Activated CD4-positive, alpha-beta T cell treated with anti-CD3 and anti-CD28 coated beads for 36 hours (primary cell): ENCODE data around the gene C12orf57. TPM values are rescaled to one million over a fixed set of nuclear protein-coding genes. Genes with fewer than 3 reads are reported as not detected.
A peak's percentile ranks its signal among the peaks of the same experiment; 100 is the strongest.

Source experiments
- ATAC-seq: fragments of 200-7000 bp; cut with Tn5 transposase; one replicate; pipeline ENCODE4 v1.10.0; 2021; ENCODE audit warnings: mild to moderate bottlenecking, moderate library complexity
- CTCF ChIA-PET: fragments of 350-600 bp; sonication (Branson Sonifier 250); formaldehyde crosslinking; loops from one replicate; lab custom pipeline; 2021; ENCODE audit warnings: antibody characterized with exemption; lab: Charles Lee
- POLR2A ChIA-PET: fragments of 350-600 bp; sonication (Branson Sonifier 250); formaldehyde crosslinking; loops from one replicate; lab custom pipeline; 2021; ENCODE audit warnings: antibody characterized with exemption, inconsistent platforms; lab: Charles Lee
- DNase-seq: peaks from one replicate; pipeline ENCODE4 v3.0.0-alpha.2; 2020
- H3K27ac Mint-ChIP-seq: one replicate; pipeline ENCODE4 v1.8.0; 2021; ENCODE audit warnings: mixed read lengths
- H3K27me3 Mint-ChIP-seq: one replicate; pipeline ENCODE4 v1.8.0; 2021; ENCODE audit warnings: mixed read lengths
- H3K36me3 Mint-ChIP-seq: one replicate; pipeline ENCODE4 v1.8.0; 2021; ENCODE audit warnings: low read depth, mixed read lengths
- H3K4me1 Mint-ChIP-seq: one replicate; pipeline ENCODE4 v1.8.0; 2021; ENCODE audit warnings: mixed read lengths
- H3K4me3 Mint-ChIP-seq: one replicate; pipeline ENCODE4 v1.8.0; 2021; ENCODE audit warnings: mild to moderate bottlenecking, moderate library complexity, mixed read lengths
- H3K9me3 Mint-ChIP-seq: one replicate; pipeline ENCODE4 v1.8.0; 2021; ENCODE audit warnings: low read depth, mixed read lengths
- intact Hi-C, 2 experiments: fragments of 100-400 bp; cut with DNase I in 1 of 2; cut with micrococcal nuclease in 1 of 2; formaldehyde crosslinking; loops; one replicate each; pipeline versions ENCODE4 v1.14.2 to v1.15.1; 2022 to 2024; cut with DNase I, micrococcal nuclease
- total RNA-seq, 2 experiments: library from RNA; stranded (reverse); gene quantifications; one replicate each; pipeline ENCODE4 v1.2.3, GENCODE V29; 2021

C12orf57 gene
- total RNA-seq, 2 experiments from 2014 or later: 189 to 208 TPM

DNA sequence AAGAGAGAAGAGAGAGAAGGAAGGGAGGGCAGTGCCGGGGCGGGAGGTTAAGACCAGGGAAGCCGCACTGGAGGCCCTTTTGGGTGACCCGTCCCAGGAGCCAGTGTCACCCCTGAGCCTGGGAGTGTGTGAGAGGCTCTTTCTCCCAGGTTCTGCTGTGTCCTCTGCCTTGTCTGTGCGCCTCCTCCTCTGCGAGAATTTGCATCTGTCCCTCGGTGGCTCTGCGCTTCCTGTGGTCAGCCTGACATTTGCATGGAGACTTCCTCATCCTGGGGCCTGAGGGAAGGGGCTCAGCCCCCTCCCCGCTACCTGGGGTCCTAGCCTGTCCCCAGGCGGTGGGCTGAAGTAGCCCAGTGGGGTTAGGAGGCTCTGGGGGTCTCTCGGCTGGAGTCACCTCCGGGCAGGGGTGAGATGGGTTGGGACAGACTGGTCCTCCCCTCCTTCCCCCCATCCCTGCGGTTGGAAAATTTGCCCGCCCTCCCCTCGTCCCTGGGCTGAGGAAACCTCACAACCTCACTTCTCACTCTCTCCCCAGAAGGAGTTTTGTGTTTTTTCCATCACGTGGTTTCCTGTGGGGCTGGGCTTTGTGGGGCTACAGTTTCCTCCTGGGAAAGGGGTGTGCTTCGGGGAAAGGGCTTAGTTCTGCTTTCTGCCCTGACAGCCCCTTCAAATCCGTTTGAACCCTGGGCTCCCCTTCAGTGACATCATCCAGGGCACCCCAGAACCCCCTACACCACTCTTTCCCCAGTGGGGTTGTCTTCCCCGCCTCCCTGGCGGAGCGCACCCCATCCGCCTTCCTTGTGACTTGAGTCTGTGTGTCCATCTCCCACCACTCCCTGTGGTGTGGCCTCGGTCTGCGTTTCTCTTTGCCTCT lies 9.9 kb downstream of the C12orf57 start:
- POLR2A ChIA-PET: interaction anchor here (0.8 to 2.2 kb wide), 3 partner anchors 10 to 418 kb away, joined by 4 to 19 read pairs (median 9); partner anchors contain the start of genes C12orf57 and RNU7-1
- peaks cover 69% of the 10 kb centered on the region for H3K36me3 Mint-ChIP-seq

DNA sequence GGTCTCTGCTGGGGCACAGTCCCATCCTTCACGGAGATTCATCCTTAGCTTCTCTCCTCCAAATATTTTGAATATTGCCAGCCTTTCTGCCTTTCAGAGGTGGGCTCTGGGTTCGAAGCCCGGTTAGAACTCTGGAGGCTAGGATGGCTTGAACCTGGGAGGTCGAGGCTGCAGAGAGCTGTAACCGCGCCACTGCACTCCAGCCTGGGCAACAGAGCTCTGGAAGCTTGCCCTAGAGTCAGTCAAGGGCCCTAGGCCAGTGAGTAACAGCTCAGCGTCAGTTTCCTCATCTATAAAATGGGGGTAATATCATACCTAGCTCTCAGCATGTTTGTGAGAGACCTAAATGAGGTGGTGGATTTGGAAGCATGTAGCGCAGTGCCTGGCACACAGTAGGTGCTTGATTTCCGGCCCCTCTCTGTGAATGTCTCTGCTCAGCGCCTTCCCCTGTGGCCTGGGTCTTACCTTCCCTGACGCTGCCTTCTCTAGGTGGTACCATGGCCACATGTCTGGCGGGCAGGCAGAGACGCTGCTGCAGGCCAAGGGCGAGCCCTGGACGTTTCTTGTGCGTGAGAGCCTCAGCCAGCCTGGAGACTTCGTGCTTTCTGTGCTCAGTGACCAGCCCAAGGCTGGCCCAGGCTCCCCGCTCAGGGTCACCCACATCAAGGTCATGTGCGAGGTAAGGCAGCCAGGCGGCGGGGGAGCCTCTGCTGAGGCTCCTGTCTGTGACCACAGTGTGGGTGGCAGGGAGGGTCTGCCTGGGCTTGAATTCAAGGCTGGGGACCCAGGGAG lies 10.7 kb downstream of the C12orf57 start:
- DNase-seq: no peak

More for the DNA sequence above, 9.9 kb downstream of the C12orf57 start:
- intact Hi-C loops: loop anchor here (1.0 to 10.0 kb wide), 4 partner anchors 8 to 981 kb away; partner anchors contain the start of genes CHD4 (in 1 of the 2), GAPDH (in 1 of the 2) and SLC2A3 (in 1 of the 2)
- no peaks in the 10 kb centered on the region for H3K9me3 Mint-ChIP-seq
- peak overlapping the region; percentile 97 for H3K27ac Mint-ChIP-seq
- DNase-seq (peak; percentile 87), ATAC-seq (peak; percentile 33)
- H3K4me3 Mint-ChIP-seq: peak overlapping the region; percentile 95
- CTCF ChIA-PET: interaction anchor here (0.8 to 11.3 kb wide), 6 partner anchors 9 to 27 kb away, joined by 3 to 237 read pairs (median 6); no protein-coding TSS in a partner anchor
- peaks cover 70% of the 10 kb centered on the region for H3K4me1 Mint-ChIP-seq
- no peaks in the 10 kb centered on the region for H3K27me3 Mint-ChIP-seq

DNA sequence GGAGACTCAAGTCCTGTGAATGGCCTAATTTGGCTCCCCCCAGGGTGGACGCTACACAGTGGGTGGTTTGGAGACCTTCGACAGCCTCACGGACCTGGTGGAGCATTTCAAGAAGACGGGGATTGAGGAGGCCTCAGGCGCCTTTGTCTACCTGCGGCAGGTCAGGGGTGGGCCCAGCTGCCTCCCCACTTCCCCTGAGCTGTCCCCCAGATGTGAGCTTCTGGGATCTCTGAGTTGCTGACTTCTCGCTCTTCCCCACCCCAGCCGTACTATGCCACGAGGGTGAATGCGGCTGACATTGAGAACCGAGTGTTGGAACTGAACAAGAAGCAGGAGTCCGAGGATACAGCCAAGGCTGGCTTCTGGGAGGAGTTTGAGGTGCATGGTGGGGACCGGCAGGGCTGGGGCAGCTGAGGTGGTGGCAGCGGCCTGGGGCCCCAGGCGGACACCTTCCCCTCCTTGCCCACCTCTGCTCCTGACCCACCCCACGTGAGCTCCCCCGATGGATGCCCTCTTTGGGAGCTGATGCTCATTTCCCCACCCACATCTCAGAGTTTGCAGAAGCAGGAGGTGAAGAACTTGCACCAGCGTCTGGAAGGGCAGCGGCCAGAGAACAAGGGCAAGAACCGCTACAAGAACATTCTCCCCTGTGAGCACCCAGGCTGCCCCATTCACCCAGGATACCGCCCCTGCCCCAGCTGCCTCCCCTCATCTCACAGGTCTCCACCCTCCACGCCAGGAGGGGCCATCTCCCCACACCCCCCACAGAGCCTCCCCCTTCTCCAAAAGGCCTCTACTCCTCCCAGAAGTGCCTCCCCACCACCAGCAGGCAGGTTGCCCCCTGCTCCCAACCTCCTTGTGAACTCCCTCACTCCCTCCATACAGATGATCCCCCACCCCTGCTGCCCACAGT lies 11.5 kb downstream of the C12orf57 start:
- no peak for ATAC-seq
- H3K9me3 Mint-ChIP-seq: no peaks in the 10 kb centered on the region
- H3K27me3 Mint-ChIP-seq: no peaks in the 10 kb centered on the region
- POLR2A ChIA-PET: interaction anchor here (0.6 to 8.1 kb wide), 2 partner anchors 10 to 153 kb away, joined by 3 to 142 read pairs; partner anchors contain the start of genes C12orf57 and RNU7-1
- intact Hi-C loops: loop anchor here in 1 of 2 experiments (10.0 kb wide), 1 partner anchor 979 kb away; the partner anchor contains the start of gene SLC2A3
- peaks cover 86% of the 10 kb centered on the region for H3K36me3 Mint-ChIP-seq
- CTCF ChIA-PET: interaction anchor here (0.6 to 2.2 kb wide), 6 partner anchors 9 to 176 kb away, joined by 3 to 12 read pairs (median 4); partner anchors contain the start of genes C12orf57 and RNU7-1
- peak overlapping the region; percentile 95 for H3K4me3 Mint-ChIP-seq
- peak overlapping the region; percentile 97 for H3K27ac Mint-ChIP-seq
- no peak for DNase-seq
- peaks cover 70% of the 10 kb centered on the region for H3K4me1 Mint-ChIP-seq

More for the DNA sequence above, 10.7 kb downstream of the C12orf57 start:
- ChIA-PET POLR2A (interaction anchor here (0.6 to 8.1 kb wide), 4 partner anchors 9 to 419 kb away, joined by 3 to 142 read pairs (median 6); partner anchors contain the start of genes C12orf57 and RNU7-1), CTCF (interaction anchor here (1.0 to 2.2 kb wide), 3 partner anchors 10 to 17 kb away, joined by 4 to 12 read pairs (median 5); no protein-coding TSS in a partner anchor)
- ATAC-seq: no peak
- H3K36me3 Mint-ChIP-seq: peaks cover 78% of the 10 kb centered on the region
- intact Hi-C loops: loop anchor here (5.0 to 10.0 kb wide), 3 partner anchors 347 to 980 kb away; partner anchors contain the start of genes CHD4 (in 1 of the 2), GAPDH (in 1 of the 2) and SLC2A3 (in 1 of the 2)
- no peaks in the 10 kb centered on the region for H3K27me3 Mint-ChIP-seq
- peak overlapping the region; percentile 95 for H3K4me3 Mint-ChIP-seq
- peaks cover 70% of the 10 kb centered on the region for H3K4me1 Mint-ChIP-seq
- H3K27ac Mint-ChIP-seq: peak overlapping the region; percentile 97
- H3K9me3 Mint-ChIP-seq: no peaks in the 10 kb centered on the region

DNA sequence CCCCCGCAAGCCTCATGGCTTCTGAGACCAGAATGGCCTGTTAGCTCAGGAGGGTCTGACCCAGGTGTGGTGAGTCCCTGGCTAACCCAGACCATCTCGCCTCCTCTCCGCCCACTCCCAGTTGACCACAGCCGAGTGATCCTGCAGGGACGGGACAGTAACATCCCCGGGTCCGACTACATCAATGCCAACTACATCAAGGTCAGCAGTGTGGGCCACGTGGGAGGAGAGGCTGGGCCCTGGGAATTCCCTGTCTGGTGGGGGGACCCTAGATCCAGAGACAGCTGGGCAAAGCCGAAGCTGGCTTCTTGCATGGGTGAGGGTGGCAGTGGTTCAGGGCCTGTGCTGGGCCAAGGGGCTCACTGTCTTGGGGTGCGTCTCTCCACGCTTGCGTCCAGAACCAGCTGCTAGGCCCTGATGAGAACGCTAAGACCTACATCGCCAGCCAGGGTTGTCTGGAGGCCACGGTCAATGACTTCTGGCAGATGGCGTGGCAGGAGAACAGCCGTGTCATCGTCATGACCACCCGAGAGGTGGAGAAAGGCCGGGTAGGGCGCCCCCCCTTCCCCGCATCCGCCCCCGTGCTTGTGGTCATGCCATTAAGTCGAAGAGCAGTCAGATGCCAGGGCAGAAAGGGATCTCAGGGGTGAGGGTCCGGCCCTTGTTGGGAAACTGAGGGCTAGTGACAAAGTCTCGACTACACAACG lies 12.4 kb downstream of the C12orf57 start:
- Mint-ChIP-seq H3K27me3 (no peaks in the 10 kb centered on the region), H3K4me3 (peak overlapping the region; percentile 95), H3K4me1 (peaks cover 71% of the 10 kb centered on the region), H3K36me3 (peaks cover 94% of the 10 kb centered on the region), H3K27ac (peak overlapping the region; percentile 97), H3K9me3 (no peaks in the 10 kb centered on the region)
- CTCF ChIA-PET: interaction anchor here (0.6 to 2.2 kb wide), 11 partner anchors 8 to 177 kb away, joined by 3 to 12 read pairs (median 4); partner anchors contain the start of genes C12orf57 and RNU7-1
- POLR2A ChIA-PET: interaction anchor here (8.1 kb wide), 1 partner anchor 10 kb away, joined by 142 read pairs; the partner anchor contains the start of genes C12orf57 and RNU7-1
- intact Hi-C loops: loop anchor here in 1 of 2 experiments (10.0 kb wide), 1 partner anchor 979 kb away; the partner anchor contains the start of gene SLC2A3
- DNase-seq (peak; percentile 34), ATAC-seq (no peak)

DNA sequence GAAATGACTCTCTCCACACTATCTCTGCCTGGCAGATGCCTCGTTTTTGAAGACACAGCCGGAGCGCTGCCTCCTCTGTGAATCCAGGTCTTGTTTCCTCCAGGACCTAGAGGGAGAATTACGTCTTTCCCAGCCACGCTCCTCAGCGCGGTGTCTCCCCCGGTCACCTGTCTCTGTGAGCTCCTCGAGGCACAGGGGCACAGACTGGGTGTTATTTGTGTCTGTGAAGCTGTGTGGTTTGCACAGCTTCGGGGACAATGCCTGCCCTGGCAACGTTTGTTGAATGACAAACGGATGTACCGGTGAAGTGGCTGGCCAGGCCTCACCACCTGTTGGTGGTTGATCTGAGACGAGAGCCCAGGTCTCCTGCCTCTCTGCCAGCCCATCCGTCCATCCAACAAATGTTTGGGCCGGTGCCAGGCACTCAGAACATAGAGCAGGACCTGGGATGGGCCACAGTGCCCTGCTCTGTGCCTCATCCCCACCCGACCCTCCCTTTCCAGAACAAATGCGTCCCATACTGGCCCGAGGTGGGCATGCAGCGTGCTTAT lies 13.4 kb downstream of the C12orf57 start:
- DNase-seq (peak; percentile 36), ATAC-seq (no peak)
- Mint-ChIP-seq H3K4me3 (peak overlapping the region; percentile 95), H3K36me3 (peaks cover 94% of the 10 kb centered on the region), H3K27ac (peak overlapping the region; percentile 99), H3K4me1 (peaks cover 81% of the 10 kb centered on the region), H3K27me3 (no peaks in the 10 kb centered on the region), H3K9me3 (no peaks in the 10 kb centered on the region)
- ChIA-PET POLR2A (interaction anchor here (0.6 to 8.1 kb wide), 2 partner anchors 12 to 75 kb away, joined by 5 to 142 read pairs; partner anchors contain the start of genes C12orf57 and RNU7-1), CTCF (interaction anchor here (0.6 to 2.0 kb wide), 12 partner anchors 8 to 156 kb away, joined by 3 to 7 read pairs (median 4); partner anchors contain the start of genes C12orf57, RNU7-1 and USP5)
- intact Hi-C loops: loop anchor here in 1 of 2 experiments (10.0 kb wide), 1 partner anchor 978 kb away; the partner anchor contains the start of gene SLC2A3

DNA sequence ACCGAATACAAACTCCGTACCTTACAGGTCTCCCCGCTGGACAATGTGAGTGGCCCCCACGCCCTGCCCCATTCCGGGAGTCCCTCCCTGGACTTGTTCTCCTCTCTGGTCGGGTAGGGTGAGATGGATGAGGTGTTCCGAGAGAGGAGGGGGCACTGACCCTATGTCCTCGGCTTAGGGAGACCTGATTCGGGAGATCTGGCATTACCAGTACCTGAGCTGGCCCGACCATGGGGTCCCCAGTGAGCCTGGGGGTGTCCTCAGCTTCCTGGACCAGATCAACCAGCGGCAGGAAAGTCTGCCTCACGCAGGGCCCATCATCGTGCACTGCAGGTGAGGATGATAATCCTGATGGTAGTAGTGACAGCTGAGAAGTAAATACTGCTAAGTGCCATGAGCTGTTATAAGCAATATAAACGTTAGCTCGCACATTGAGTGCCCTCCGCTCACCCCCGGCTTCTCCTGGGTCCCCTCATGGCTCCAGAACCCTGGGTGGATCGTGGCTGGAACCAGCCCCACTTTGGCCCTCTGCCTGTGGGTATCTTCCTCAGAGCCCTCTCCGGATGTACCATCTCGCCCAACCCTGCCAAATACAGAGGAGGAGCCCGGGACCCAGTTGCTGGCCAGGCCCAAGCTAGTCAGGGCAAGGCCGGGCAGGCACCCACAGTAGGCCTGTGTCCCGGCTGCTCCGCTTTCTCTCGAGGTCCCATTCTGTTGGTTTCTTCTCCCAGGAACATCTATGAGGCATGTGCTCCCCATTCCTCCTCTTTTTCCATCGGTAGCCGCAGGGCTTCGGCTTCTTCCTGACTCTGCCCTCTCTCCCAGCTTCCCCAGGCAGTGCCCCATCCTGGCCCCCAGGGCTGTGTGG lies 14.2 kb downstream of the C12orf57 start:
- ATAC-seq (no peak), DNase-seq (peak; percentile 52)
- intact Hi-C loops: loop anchor here in 1 of 2 experiments (10.0 kb wide), 1 partner anchor 977 kb away; the partner anchor contains the start of gene SLC2A3
- Mint-ChIP-seq H3K27me3 (no peaks in the 10 kb centered on the region), H3K4me1 (peaks cover 88% of the 10 kb centered on the region), H3K9me3 (no peaks in the 10 kb centered on the region), H3K27ac (peak overlapping the region; percentile 99), H3K4me3 (peak overlapping the region; percentile 77), H3K36me3 (peaks cover 87% of the 10 kb centered on the region)
- ChIA-PET POLR2A (interaction anchor here (8.1 kb wide), 1 partner anchor 12 kb away, joined by 142 read pairs; the partner anchor contains the start of genes C12orf57 and RNU7-1), CTCF (interaction anchor here (0.5 to 9.4 kb wide), 13 partner anchors 10 to 231 kb away, joined by 3 to 237 read pairs (median 3); partner anchors contain the start of genes C12orf57, PEX5, PTPN6 and RNU7-1)

DNA sequence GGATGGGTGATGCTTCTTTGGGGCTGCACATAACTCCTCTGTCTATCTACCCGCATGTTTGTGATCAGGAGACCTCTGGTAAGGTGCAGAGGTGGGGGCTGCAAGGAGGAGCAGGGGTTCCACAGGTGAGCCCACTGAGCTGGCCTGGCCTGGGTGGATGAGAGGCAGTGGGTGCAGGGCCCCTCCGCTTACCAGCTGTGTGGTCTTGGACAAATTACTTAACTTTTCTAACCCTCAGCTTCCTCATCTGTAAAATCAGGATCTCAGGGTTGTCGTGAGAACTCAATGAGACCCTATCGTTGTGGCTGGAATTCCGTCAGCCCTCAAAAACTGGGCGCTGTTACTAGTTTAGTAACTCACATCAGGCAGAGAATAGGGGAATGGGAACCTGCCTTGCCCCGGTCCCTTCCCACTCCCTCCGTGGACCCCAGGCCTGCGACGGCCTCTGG lies 14.8 kb downstream of the C12orf57 start:
- peaks cover 80% of the 10 kb centered on the region for H3K36me3 Mint-ChIP-seq
- H3K4me1 Mint-ChIP-seq: peaks cover 89% of the 10 kb centered on the region
- intact Hi-C loops: loop anchor here in 1 of 2 experiments (10.0 kb wide), 1 partner anchor 976 kb away; the partner anchor contains the start of gene SLC2A3
- H3K27me3 Mint-ChIP-seq: no peaks in the 10 kb centered on the region
- H3K9me3 Mint-ChIP-seq: no peaks in the 10 kb centered on the region
- POLR2A ChIA-PET: interaction anchor here (1.1 to 8.1 kb wide), 2 partner anchors 13 to 22 kb away, joined by 5 to 142 read pairs; partner anchors contain the start of genes C12orf57 and RNU7-1
- H3K27ac Mint-ChIP-seq: peak overlapping the region; percentile 99
- DNase-seq (peak; percentile 32), ATAC-seq (no peak)
- CTCF ChIA-PET: interaction anchor here (0.8 to 9.4 kb wide), 8 partner anchors 10 to 87 kb away, joined by 3 to 237 read pairs (median 4); partner anchors contain the start of genes C12orf57, PTPN6 and RNU7-1
- peak overlapping the region; percentile 77 for H3K4me3 Mint-ChIP-seq
